ENCODE data around the gene RELN.

DNA sequence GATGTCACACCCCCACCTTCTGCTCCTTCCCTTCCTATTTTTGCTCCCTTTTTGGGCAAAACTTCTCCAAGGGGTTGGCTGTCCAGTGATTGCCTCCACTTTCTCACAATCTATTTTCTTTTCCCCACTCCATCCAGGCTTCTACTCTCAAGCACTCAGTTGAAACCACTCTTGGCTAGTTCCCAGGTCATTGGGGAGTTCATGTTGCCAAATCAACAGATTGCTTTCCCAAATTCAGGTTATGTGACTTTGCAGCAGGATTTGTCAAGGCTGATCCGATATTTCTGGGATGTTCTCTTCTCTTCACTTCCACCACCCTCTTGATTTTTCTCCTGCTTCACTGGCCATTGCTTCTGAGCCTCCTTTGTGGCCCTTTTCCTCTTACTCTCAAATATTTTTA lies 284.8 kb downstream of the RELN start:
- TF ChIP-seq, protein P1, sequence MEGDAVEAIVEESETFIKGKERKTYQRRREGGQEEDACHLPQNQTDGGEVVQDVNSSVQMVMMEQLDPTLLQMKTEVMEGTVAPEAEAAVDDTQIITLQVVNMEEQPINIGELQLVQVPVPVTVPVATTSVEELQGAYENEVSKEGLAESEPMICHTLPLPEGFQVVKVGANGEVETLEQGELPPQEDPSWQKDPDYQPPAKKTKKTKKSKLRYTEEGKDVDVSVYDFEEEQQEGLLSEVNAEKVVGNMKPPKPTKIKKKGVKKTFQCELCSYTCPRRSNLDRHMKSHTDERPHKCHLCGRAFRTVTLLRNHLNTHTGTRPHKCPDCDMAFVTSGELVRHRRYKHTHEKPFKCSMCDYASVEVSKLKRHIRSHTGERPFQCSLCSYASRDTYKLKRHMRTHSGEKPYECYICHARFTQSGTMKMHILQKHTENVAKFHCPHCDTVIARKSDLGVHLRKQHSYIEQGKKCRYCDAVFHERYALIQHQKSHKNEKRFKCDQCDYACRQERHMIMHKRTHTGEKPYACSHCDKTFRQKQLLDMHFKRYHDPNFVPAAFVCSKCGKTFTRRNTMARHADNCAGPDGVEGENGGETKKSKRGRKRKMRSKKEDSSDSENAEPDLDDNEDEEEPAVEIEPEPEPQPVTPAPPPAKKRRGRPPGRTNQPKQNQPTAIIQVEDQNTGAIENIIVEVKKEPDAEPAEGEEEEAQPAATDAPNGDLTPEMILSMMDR (IDR thresholded peaks at IDR 0.05) = no peak
- no peak for TF ChIP-seq POLR2A (IDR thresholded peaks at IDR 0.05)

Measured in heart left ventricle (tissue), 13 donors.